ENCODE data around the gene ENPP1.
A peak's percentile ranks its signal among the peaks of the same experiment; 100 is the strongest.

ENPP1 gene

DNA sequence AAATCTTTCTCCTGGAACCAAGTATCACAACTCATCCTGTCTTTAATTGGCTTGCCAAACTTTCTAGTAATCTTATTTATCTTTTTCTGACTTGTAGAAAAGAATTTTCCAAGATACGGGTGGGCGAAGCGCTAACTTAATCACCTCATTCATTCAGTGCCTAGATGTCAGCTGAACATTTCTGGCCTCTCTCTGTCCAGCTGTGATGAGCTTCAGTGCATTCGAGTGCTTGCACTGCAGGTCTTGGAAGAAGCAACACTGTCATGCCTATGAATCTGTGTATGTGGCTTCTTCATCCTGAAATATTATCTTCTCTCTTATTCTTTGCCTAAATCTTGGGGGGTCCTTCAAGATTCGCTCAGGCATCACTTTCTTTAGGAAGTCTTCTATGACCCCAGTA, 16.3 kb upstream of the ENPP1 start:
- H3K36me3 Mint-ChIP-seq (ENCODE audit: insufficient read depth) = peaks cover 2% of the 10 kb centered on the region
- H3K27ac Mint-ChIP-seq (ENCODE audit: low read depth) = no peak overlapping the region
- peaks cover 18% of the 10 kb centered on the region for H3K27me3 Mint-ChIP-seq
- no peak overlapping the region for H3K4me3 Mint-ChIP-seq
- DNase-seq (ENCODE audit: low spot score in 2 of 2) = no peak
- H3K4me1 Mint-ChIP-seq = no peaks in the 10 kb centered on the region
- H3K9me3 Mint-ChIP-seq = no peaks in the 10 kb centered on the region
- no peak for ATAC-seq (replicated peaks; ENCODE audit: extremely low read depth, poor library complexity, severe bottlenecking)

DNA sequence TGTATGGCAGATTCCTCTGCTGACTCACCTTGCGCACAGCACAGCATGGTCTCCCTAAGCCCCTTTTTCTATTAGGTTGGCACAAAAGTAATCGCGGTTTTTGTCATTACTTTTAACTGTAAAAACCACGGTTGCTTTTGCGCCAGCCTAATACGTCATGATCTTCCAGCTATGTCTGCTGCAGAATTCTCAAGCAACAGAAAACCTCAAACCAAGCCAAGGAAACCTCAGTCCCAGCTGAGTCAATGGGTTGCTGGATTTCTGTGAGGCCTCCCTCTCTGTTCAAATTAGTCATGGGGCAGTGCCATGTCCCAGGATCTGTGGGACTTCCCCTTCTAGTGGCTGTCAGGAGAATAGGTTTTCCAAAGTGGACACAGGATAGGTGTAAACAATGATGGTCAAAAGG, 15.7 kb upstream of the ENPP1 start:
- no peak overlapping the region for H3K4me3 Mint-ChIP-seq
- H3K4me1 Mint-ChIP-seq = no peaks in the 10 kb centered on the region
- no peak for DNase-seq (ENCODE audit: low spot score in 2 of 2)
- H3K27ac Mint-ChIP-seq (ENCODE audit: low read depth) = no peak overlapping the region
- no peak for ATAC-seq (replicated peaks; ENCODE audit: extremely low read depth, poor library complexity, severe bottlenecking)
- H3K9me3 Mint-ChIP-seq = no peaks in the 10 kb centered on the region
- peaks cover 24% of the 10 kb centered on the region for H3K27me3 Mint-ChIP-seq
- peaks cover 2% of the 10 kb centered on the region for H3K36me3 Mint-ChIP-seq (ENCODE audit: insufficient read depth)

DNA sequence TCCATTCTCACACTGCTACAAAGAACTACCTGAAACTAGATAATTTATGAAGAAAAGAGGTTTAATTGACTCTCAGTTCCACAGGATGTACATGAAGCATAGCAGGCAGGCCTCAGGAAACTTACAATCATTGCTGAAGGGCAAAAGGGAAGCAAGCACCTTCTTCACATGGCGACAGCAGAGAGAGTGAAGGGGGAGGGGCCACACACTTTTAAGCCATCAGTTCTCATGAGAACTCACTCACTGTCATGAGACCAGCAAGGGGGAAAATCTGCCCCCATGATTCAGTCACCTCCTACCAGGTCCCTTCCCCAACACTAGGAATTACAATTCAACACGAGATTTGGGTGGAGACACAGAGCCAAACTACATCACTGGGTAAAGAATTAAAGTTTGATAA, 12.5 kb upstream of the ENPP1 start:
- peaks cover 43% of the 10 kb centered on the region for H3K27me3 Mint-ChIP-seq
- H3K4me3 Mint-ChIP-seq = no peak overlapping the region
- no peak overlapping the region for H3K27ac Mint-ChIP-seq (ENCODE audit: low read depth)

DNA sequence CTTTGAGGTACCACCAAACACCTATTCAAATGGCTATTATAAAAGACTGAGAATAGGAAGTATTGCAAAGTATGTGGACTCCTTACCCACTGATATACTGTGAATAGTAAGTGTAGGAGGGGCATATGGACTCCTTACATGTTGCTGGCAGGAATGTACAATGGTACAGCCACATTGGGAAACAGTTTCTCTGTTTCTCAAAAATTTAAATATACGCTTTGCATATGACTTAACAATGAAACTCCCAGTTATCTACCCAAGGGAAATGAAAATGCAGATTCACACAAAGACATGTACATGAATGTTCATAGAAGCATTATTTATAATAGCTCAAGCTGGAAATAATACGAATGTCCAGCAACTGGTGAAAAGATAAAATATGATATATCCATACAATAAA, 5.5 kb upstream of the ENPP1 start:
- H3K27me3 Mint-ChIP-seq = peaks cover 16% of the 10 kb centered on the region
- DNase-seq (ENCODE audit: low spot score in 2 of 2) (no peak), ATAC-seq (replicated peaks; ENCODE audit: extremely low read depth, poor library complexity, severe bottlenecking) (no peak)

More for the DNA sequence above, 12.5 kb upstream of the ENPP1 start:
- ATAC-seq (replicated peaks; ENCODE audit: extremely low read depth, poor library complexity, severe bottlenecking) (no peak), DNase-seq (ENCODE audit: low spot score in 2 of 2) (no peak)
- H3K9me3 Mint-ChIP-seq = no peaks in the 10 kb centered on the region
- H3K4me1 Mint-ChIP-seq = no peaks in the 10 kb centered on the region
- peaks cover 2% of the 10 kb centered on the region for H3K36me3 Mint-ChIP-seq (ENCODE audit: insufficient read depth)

GRCh38 chr6:131803007-131803769, 4.6 kb upstream of the ENPP1 start:
- peaks cover 6% of the 10 kb centered on the region for H3K36me3 Mint-ChIP-seq (ENCODE audit: insufficient read depth)
- no peak overlapping the region for H3K27ac Mint-ChIP-seq (ENCODE audit: low read depth)
- no peak for DNase-seq (ENCODE audit: low spot score in 2 of 2)
- H3K4me3 Mint-ChIP-seq = no peak overlapping the region
- H3K27me3 Mint-ChIP-seq = peaks cover 13% of the 10 kb centered on the region
- H3K4me1 Mint-ChIP-seq = peaks cover 22% of the 10 kb centered on the region
- peak; percentile 38 for ATAC-seq (replicated peaks; ENCODE audit: extremely low read depth, poor library complexity, severe bottlenecking)
- no peaks in the 10 kb centered on the region for H3K9me3 Mint-ChIP-seq

More for the DNA sequence above, 5.5 kb upstream of the ENPP1 start:
- no peaks in the 10 kb centered on the region for H3K9me3 Mint-ChIP-seq
- no peak overlapping the region for H3K4me3 Mint-ChIP-seq
- no peak overlapping the region for H3K27ac Mint-ChIP-seq (ENCODE audit: low read depth)
- peaks cover 4% of the 10 kb centered on the region for H3K36me3 Mint-ChIP-seq (ENCODE audit: insufficient read depth)
- peaks cover 20% of the 10 kb centered on the region for H3K4me1 Mint-ChIP-seq

DNA sequence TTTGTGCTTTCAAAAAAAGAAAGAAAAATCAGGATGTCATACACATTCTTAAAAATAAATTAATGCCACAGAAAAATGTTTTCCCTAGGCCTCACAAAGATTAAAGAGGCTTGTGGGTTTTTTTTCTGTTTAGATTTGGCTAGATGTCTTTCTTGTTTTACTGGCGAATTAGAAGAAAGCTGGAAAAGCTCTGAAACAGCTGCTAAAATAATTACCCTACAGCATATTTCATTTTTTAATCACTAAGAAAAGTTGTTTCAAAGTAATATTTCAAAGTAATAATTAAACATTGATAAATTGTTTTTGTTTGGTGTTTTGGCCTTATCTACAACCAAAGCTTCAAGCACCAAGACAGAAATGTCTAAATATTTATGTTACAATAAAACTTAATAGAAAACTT, 3.7 kb upstream of the ENPP1 start:
- Mint-ChIP-seq H3K9me3 (no peaks in the 10 kb centered on the region), H3K36me3 (ENCODE audit: insufficient read depth) (peaks cover 8% of the 10 kb centered on the region), H3K27me3 (peaks cover 8% of the 10 kb centered on the region), H3K4me3 (no peak overlapping the region), H3K4me1 (peaks cover 22% of the 10 kb centered on the region), H3K27ac (ENCODE audit: low read depth) (no peak overlapping the region)
- ATAC-seq (replicated peaks; ENCODE audit: extremely low read depth, poor library complexity, severe bottlenecking) = no peak
- DNase-seq (ENCODE audit: low spot score in 2 of 2) = no peak

GRCh38 chr6:131807321-131807643, 538 bp upstream of the ENPP1 start:
- H3K36me3 Mint-ChIP-seq (ENCODE audit: insufficient read depth) = peaks cover 8% of the 10 kb centered on the region
- no peak overlapping the region for H3K27ac Mint-ChIP-seq (ENCODE audit: low read depth)
- peaks cover 7% of the 10 kb centered on the region for H3K27me3 Mint-ChIP-seq
- ATAC-seq (replicated peaks; ENCODE audit: extremely low read depth, poor library complexity, severe bottlenecking) (no peak), DNase-seq (ENCODE audit: low spot score in 2 of 2) (no peak)
- H3K9me3 Mint-ChIP-seq = no peaks in the 10 kb centered on the region
- H3K4me1 Mint-ChIP-seq = peaks cover 22% of the 10 kb centered on the region
- H3K4me3 Mint-ChIP-seq = peak overlapping the region; percentile 84

- no peak overlapping the region for H3K27ac Mint-ChIP-seq (ENCODE audit: low read depth)
- DNase-seq (ENCODE audit: low spot score in 2 of 2) (no peak), ATAC-seq (replicated peaks; ENCODE audit: extremely low read depth, poor library complexity, severe bottlenecking) (no peak)
- peaks cover 13% of the 10 kb centered on the region for H3K27me3 Mint-ChIP-seq
- peaks cover 8% of the 10 kb centered on the region for H3K36me3 Mint-ChIP-seq (ENCODE audit: insufficient read depth)
- peak overlapping the region; percentile 84 for H3K4me3 Mint-ChIP-seq
- H3K9me3 Mint-ChIP-seq = no peaks in the 10 kb centered on the region
- H3K4me1 Mint-ChIP-seq = peaks cover 9% of the 10 kb centered on the region
Observed at GRCh38 chr6:131808460-131809269, 845 bp downstream of the ENPP1 start.

- H3K9me3 Mint-ChIP-seq = no peaks in the 10 kb centered on the region
- H3K36me3 Mint-ChIP-seq (ENCODE audit: insufficient read depth) = peaks cover 8% of the 10 kb centered on the region
- H3K27me3 Mint-ChIP-seq = peaks cover 13% of the 10 kb centered on the region
- no peak overlapping the region for H3K27ac Mint-ChIP-seq (ENCODE audit: low read depth)
- no peak for DNase-seq (ENCODE audit: low spot score in 2 of 2)
- no peak for ATAC-seq (replicated peaks; ENCODE audit: extremely low read depth, poor library complexity, severe bottlenecking)
- peaks cover 7% of the 10 kb centered on the region for H3K4me1 Mint-ChIP-seq
- H3K4me3 Mint-ChIP-seq = no peak overlapping the region
Observed at GRCh38 chr6:131811500-131811899, 3.7 kb downstream of the ENPP1 start.

- no peaks in the 10 kb centered on the region for H3K9me3 Mint-ChIP-seq
- ATAC-seq (replicated peaks; ENCODE audit: extremely low read depth, poor library complexity, severe bottlenecking) = no peak
- H3K4me3 Mint-ChIP-seq = no peak overlapping the region
- no peaks in the 10 kb centered on the region for H3K36me3 Mint-ChIP-seq (ENCODE audit: insufficient read depth)
- no peak for DNase-seq (ENCODE audit: low spot score in 2 of 2)
- H3K4me1 Mint-ChIP-seq = no peaks in the 10 kb centered on the region
- H3K27me3 Mint-ChIP-seq = peaks cover 13% of the 10 kb centered on the region
- no peak overlapping the region for H3K27ac Mint-ChIP-seq (ENCODE audit: low read depth)
Observed at GRCh38 chr6:131813991-131814390, 6.2 kb downstream of the ENPP1 start.

- ATAC-seq (replicated peaks; ENCODE audit: extremely low read depth, poor library complexity, severe bottlenecking) = no peak
- H3K27me3 Mint-ChIP-seq = peaks cover 34% of the 10 kb centered on the region
- H3K4me3 Mint-ChIP-seq = no peak overlapping the region
- H3K4me1 Mint-ChIP-seq = no peaks in the 10 kb centered on the region
- H3K27ac Mint-ChIP-seq (ENCODE audit: low read depth) = no peak overlapping the region
- no peak for DNase-seq (ENCODE audit: low spot score in 2 of 2)
- no peaks in the 10 kb centered on the region for H3K36me3 Mint-ChIP-seq (ENCODE audit: insufficient read depth)
- H3K9me3 Mint-ChIP-seq = no peaks in the 10 kb centered on the region
Observed at GRCh38 chr6:131816869-131817268, 9.0 kb downstream of the ENPP1 start.

DNA sequence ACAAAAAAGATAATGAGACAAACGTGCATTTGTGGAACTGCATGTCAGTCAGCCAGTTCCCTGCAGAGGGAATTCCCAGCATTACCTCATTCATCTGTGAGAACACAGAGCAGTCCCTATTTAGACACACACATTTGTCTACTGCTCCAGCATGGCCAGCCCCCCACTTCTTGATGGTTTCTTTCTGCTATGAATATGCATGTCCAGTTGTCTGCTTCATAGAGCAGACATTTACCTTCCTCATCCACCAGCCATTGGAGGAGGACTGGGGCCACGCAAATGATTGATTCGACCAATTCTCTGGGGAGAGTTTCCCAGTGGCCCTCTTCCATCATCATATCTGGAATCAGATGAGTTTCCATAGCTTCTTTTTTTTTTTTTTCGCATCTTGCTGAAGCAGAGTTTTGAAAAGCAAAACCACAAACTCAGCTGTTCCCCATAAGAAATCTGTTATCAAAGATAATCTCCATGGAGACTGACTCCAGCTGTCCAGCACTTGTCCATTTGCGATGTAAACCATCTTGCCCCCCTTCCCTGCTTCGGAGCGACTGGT, 11.8 kb downstream of the ENPP1 start:
- no peaks in the 10 kb centered on the region for H3K9me3 Mint-ChIP-seq
- H3K27me3 Mint-ChIP-seq = peaks cover 42% of the 10 kb centered on the region
- H3K36me3 Mint-ChIP-seq (ENCODE audit: insufficient read depth) = no peaks in the 10 kb centered on the region
- no peaks in the 10 kb centered on the region for H3K4me1 Mint-ChIP-seq
- no peak overlapping the region for H3K4me3 Mint-ChIP-seq
- DNase-seq (ENCODE audit: low spot score in 2 of 2) (no peak), ATAC-seq (replicated peaks; ENCODE audit: extremely low read depth, poor library complexity, severe bottlenecking) (no peak)
- no peak overlapping the region for H3K27ac Mint-ChIP-seq (ENCODE audit: low read depth)

Data from central memory CD8-positive, alpha-beta T cell (primary cell).